Fibroblast of mammary gland (primary cell): ENCODE measurements around the gene KCTD1.

Source experiments
- DNase-seq: peaks from one replicate; pipeline ENCODE4 v3.0.0-alpha.2; 2010; ENCODE audit warnings: low read depth
- H3K4me3 ChIP-seq: 2 replicates; pipeline ENCODE4 v1.5.1; 2011; ENCODE audit warnings: low read depth, mild to moderate bottlenecking, low read length, moderate library complexity; ENCODE audit not compliant: control insufficient read depth
- TF ChIP-seq, protein P1 (sequence below): conservative IDR thresholded peaks from 2 replicates; pipeline ENCODE4 v1.5.1; 2011; ENCODE audit warnings: low read depth, low read length, inconsistent platforms; ENCODE audit not compliant: control insufficient read depth, insufficient read depth

KCTD1 gene

DNA sequence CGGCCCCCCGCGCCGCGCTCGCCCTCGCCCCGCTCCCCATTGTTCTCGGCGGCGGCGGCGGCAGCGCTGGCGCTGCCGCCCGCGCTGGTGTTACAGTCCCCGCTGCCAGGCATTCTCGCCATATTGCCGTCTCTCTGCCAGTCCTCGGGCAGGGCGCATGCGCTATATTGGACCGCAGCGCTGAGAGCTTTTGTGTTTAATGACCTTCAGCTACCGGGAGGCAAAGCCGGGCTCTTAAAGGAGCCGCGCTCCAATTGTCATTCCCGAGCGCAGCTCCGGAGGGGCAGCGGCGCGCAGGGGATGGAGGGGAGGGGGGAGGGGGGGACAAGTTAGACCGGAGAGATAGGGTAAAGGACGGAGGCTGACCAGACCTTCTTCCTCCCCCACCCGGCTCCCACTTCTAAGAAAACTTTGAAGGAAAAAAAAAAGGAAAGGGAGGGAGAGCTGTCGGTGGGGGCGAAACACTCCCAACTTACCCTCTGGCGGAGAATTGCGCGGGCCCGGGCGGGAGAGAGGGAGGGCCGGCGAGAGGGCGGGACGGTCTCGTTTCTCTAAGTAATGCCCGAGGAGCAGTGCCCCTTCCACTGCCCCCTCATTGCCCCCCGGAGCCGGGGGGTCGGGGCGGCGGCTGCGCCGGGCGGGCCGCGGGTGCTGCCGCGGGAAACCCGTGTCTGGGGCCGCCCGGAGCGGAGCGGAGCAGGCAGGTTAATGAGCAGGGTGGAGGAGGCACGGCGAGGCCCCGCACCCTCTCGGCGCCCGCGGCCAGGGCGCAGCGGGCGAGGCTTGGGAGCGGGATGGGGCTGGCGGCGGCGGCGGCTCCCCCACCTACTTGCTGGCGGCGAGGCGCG, at the start of gene KCTD1:
KCTD1 (minus strand) TSS at position 139 of the 848 bp plus-strand sequence; CDS start at position 122, 17 bp downstream.
- peak; percentile 83 for DNase-seq
- peak within 1 kb of the TSS; percentile 63 for H3K4me3 ChIP-seq
- TF ChIP-seq, protein P1, sequence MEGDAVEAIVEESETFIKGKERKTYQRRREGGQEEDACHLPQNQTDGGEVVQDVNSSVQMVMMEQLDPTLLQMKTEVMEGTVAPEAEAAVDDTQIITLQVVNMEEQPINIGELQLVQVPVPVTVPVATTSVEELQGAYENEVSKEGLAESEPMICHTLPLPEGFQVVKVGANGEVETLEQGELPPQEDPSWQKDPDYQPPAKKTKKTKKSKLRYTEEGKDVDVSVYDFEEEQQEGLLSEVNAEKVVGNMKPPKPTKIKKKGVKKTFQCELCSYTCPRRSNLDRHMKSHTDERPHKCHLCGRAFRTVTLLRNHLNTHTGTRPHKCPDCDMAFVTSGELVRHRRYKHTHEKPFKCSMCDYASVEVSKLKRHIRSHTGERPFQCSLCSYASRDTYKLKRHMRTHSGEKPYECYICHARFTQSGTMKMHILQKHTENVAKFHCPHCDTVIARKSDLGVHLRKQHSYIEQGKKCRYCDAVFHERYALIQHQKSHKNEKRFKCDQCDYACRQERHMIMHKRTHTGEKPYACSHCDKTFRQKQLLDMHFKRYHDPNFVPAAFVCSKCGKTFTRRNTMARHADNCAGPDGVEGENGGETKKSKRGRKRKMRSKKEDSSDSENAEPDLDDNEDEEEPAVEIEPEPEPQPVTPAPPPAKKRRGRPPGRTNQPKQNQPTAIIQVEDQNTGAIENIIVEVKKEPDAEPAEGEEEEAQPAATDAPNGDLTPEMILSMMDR = no peak

DNA sequence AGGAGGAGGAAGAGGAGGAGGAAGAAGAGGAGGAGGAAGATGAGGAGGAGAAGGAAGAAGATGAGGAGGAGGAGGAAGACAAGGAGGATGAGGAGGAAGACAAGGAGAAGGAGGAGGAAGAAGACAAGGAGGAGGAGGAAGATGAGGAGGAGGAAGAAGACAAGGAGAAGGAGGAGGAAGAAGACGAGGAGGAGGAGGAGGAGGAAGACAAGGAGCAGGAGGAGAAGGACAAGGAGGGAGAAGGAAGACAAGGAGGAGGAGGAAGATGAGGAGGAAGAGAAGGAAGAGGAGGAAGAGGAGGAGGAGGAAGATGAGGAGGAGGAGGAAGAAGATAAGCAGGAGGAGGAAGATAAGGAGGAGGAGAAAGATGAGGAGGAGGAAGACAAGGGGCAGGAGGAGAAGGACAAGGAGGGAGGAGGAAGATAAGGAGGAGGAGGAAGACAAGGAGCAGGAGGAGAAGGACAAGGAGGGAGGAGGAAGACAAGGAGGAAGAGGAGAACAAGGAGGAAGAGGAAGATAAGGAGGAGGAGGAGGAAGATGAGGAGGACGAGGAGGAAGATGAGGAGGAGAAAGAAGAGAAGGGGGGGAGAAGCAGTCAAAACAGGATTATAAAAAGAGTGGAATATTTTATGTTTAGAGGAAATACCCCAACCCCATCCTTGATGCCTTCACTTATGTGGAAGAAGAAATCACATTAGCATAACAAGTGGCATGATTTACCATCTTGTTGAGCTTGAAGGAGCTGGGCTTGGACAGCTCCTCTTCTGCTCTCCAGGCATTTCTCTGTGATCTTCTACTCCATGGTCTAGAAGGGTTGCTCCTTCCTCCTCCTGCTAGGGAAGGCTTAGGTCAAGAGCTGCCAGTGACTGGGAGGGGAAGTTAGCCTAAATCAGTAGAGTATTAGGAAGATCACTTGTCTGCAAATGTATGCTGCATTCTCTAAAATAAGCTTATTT, 45.3 kb upstream of the KCTD1 start:
- H3K4me3 ChIP-seq = no peak overlapping the region
- no peak for DNase-seq
- TF ChIP-seq, protein P1 = no peak

DNA sequence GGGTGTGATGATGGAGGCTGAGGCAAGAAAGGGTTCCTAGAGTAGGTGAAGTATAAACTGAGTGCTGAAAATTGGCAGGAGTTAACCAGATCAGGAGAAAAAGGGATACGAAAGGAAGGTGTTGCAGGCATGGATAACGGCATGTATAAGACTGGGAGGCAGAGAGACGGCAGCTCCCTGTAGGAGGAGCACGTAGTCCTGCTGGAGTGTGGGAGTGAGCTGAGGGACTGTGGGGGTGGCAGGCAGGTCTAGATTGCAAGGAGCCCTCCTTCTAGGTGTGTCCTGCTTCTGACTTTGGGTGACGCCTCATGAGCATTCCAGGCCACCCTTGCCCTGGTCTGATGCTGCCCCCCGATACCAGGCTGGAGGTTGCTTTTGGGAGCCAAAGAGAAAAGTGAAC, 36.4 kb upstream of the KCTD1 start:
- DNase-seq = no peak
- TF ChIP-seq, protein P1 = no peak
- no peak overlapping the region for H3K4me3 ChIP-seq

DNA sequence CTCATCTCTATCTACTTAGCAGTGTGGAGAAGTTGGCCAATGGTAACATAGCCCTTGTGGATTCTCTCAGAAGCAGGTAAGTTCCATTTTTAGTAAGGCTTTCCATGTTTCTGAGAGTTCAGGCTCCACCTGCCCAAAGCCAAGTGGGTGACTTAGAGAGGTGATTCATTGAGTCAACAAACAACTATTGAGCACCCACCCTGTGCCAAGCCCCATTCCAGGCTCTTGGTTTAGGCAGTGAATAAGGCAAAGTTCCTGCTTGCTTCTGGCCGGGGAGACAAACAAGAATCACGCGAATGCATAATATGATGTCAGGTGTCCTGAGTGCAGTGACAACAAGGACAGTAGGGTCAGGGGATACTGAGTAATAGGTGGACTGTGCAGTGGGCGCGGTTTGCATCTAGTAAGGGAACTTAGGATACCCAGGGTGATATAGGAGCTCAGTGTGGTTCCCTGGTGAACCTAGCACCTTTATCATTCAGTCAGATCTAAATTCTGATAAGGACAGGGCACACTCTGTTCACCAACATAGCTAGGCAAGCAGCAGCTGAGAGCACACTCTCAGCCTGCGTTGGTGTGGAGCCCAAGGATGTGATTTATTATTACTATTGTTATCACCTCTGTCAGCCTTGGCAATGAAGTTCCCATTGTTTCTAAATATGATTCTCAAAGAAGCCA, 31.7 kb upstream of the KCTD1 start:
- no peak for DNase-seq
- TF ChIP-seq, protein P1 = no peak
- no peak overlapping the region for H3K4me3 ChIP-seq

DNA sequence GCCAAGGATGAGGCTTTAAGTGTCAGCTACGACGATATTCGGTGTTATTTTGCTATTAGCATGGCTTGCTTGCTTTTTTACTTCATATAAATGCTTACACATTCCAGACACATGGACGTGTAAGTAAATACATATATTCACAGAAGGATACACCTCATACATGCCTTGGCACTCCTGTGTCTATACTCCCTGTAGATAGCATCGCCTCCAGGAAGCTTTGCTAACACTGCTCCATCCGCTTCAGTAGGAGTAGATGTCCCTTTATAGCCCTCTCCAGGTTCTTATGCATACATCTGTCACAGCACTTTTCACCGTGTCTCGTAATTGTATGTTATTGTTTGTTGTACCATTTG, 27.5 kb upstream of the KCTD1 start:
- TF ChIP-seq, protein P1 = no peak
- no peak overlapping the region for H3K4me3 ChIP-seq
- DNase-seq = no peak
